ENCODE results near the gene SHH. TPM values are rescaled to one million over a fixed set of nuclear protein-coding genes. Genes with fewer than 3 reads are reported as not detected.

SHH gene
- total RNA-seq, 3 donors from 2014 or later (not counting 1 experiment from before 2014, with no cell fraction given), result not detected

DNA sequence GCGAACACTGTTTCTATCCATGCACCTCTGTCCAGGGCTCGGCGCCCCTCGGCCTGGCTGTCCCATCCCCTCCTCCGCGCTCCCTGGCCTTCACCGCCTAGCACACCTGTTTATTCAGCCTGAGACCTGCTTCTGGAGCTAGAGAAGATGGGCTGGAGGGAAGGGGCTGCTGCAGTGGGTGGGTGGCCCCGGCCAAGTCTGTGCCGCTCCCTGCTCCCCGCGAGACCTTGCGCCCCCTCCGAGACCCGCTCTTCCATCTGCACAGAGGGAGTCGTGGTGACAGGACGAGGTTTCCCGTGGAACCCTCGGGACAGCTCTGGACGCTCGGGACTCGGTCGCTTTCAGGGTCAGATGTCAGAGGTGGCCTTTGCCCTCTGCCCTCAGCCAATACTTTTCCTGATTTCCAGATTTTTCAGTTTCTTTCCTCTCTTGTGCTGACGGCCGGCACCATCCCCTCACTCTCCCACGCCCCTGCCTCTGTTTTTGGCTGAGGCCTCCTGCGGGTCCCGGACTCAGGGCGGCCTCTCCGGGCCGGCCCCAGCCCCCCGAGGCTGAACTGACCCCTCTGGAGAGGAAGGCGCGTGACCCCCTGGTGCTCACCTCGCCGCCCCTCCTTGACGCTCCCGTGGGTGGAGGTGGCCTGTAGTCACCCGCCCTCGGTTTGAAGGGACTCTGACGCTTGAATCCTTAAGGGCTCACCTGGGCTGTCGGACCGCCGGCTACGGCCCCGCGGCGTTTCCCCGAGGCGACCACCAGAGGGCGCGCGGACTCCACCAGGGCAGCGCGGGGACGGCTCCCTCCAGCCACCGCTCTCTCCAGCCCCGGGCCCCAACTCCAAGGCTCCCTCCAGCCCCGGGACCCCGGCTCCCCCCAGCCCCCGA lies 15.6 kb downstream of the SHH start:
- no peaks in the 10 kb centered on the region for H3K9me3 ChIP-seq (ENCODE audit: control insufficient read depth, insufficient read depth, low read length)
- 33% methylated on average over 60 of the region's 60 CpGs for WGBS (ENCODE audit: insufficient coverage)
- no peak overlapping the region for H3K4me3 ChIP-seq (ENCODE audit: low read length)
- peak; percentile 63 to 95 (median 72) for ATAC-seq
- no peak overlapping the region for H3K27ac ChIP-seq (ENCODE audit: low read length)
- peak; percentile 64 to 72 for DNase-seq
- intact Hi-C loops (cut with micrococcal nuclease), result loop anchor here (10.0 kb wide), 1 partner anchor 1028 kb away; no protein-coding TSS in a partner anchor
- H3K4me1 Mint-ChIP-seq, result peaks cover 0 to 7% of the 10 kb centered on the region in 2 donors
- no peaks in the 10 kb centered on the region for H3K36me3 Mint-ChIP-seq
- no peak overlapping the region for H3K27ac Mint-ChIP-seq
- H3K4me3 Mint-ChIP-seq, result no peak overlapping the region
- peaks cover 21 to 34% of the 10 kb centered on the region in 2 donors for H3K27me3 Mint-ChIP-seq (ENCODE audit: low read depth in 2 of 2)
- H3K27me3 ChIP-seq (ENCODE audit: control insufficient read depth, insufficient read depth, low read length), result peaks cover 2% of the 10 kb centered on the region
- H3K36me3 ChIP-seq (ENCODE audit: control insufficient read depth, insufficient read depth, low read length), result no peaks in the 10 kb centered on the region
- TF ChIP-seq, protein P1, sequence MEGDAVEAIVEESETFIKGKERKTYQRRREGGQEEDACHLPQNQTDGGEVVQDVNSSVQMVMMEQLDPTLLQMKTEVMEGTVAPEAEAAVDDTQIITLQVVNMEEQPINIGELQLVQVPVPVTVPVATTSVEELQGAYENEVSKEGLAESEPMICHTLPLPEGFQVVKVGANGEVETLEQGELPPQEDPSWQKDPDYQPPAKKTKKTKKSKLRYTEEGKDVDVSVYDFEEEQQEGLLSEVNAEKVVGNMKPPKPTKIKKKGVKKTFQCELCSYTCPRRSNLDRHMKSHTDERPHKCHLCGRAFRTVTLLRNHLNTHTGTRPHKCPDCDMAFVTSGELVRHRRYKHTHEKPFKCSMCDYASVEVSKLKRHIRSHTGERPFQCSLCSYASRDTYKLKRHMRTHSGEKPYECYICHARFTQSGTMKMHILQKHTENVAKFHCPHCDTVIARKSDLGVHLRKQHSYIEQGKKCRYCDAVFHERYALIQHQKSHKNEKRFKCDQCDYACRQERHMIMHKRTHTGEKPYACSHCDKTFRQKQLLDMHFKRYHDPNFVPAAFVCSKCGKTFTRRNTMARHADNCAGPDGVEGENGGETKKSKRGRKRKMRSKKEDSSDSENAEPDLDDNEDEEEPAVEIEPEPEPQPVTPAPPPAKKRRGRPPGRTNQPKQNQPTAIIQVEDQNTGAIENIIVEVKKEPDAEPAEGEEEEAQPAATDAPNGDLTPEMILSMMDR (IDR thresholded peaks at IDR 0.05), result peak; percentile 90
- no peaks in the 10 kb centered on the region for H3K9me3 Mint-ChIP-seq
- H3K4me1 ChIP-seq (ENCODE audit: control insufficient read depth, insufficient read depth, low read length), result peaks cover 7% of the 10 kb centered on the region

DNA sequence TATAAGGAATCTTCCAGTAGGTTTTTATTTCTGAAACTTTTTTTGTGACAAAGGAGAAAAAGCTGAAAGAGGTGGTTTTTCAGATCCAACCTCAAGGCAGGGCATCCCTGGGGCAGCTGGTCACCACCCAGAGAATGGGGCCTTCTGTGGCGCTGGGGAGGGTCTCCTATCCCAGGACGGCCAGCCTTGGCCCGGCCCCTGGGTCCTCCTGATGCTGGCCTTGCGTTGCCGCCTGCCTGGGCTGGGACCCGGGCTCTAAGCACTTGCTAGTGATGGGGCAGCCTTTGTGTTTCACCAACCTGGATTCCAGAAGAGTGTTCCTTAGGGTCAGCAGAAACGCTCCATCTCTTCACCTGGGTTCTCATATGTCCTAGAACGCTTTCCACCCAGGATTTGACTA lies 16.3 kb downstream of the SHH start:
- peaks cover 7% of the 10 kb centered on the region for H3K4me1 ChIP-seq (ENCODE audit: control insufficient read depth, insufficient read depth, low read length)
- Mint-ChIP-seq H3K4me3 (no peak overlapping the region), H3K27me3 (ENCODE audit: low read depth in 2 of 2) (peaks cover 16 to 28% of the 10 kb centered on the region in 2 donors), H3K36me3 (no peaks in the 10 kb centered on the region), H3K4me1 (peaks cover 0 to 7% of the 10 kb centered on the region in 2 donors), H3K27ac (no peak overlapping the region), H3K9me3 (no peaks in the 10 kb centered on the region)
- H3K27me3 ChIP-seq (ENCODE audit: control insufficient read depth, insufficient read depth, low read length), result peaks cover 2% of the 10 kb centered on the region
- TF ChIP-seq, protein P1 (IDR thresholded peaks at IDR 0.05), result no peak
- H3K36me3 ChIP-seq (ENCODE audit: control insufficient read depth, insufficient read depth, low read length), result no peaks in the 10 kb centered on the region
- DNase-seq (no peak), ATAC-seq (no peak)
- no peak overlapping the region for H3K4me3 ChIP-seq (ENCODE audit: low read length)
- no peak overlapping the region for H3K27ac ChIP-seq (ENCODE audit: low read length)
- whole genome bisulfite sequencing (ENCODE audit: insufficient coverage), result 82% methylated on average over 8 of the region's 8 CpGs
- intact Hi-C loops (cut with micrococcal nuclease), result loop anchor here (10.0 kb wide), 1 partner anchor 1029 kb away; no protein-coding TSS in a partner anchor
- H3K9me3 ChIP-seq (ENCODE audit: control insufficient read depth, insufficient read depth, low read length), result no peaks in the 10 kb centered on the region

- TF ChIP-seq, protein P1 (IDR thresholded peaks at IDR 0.05), result no peak
- H3K4me3 Mint-ChIP-seq, result no peak overlapping the region
- Histone ChIP-seq H3K27ac (ENCODE audit: low read length) (no peak overlapping the region), H3K9me3 (ENCODE audit: control insufficient read depth, insufficient read depth, low read length) (no peaks in the 10 kb centered on the region), H3K27me3 (ENCODE audit: control insufficient read depth, insufficient read depth, low read length) (peaks cover 2% of the 10 kb centered on the region), H3K4me3 (ENCODE audit: low read length) (no peak overlapping the region), H3K4me1 (ENCODE audit: control insufficient read depth, insufficient read depth, low read length) (peaks cover 7% of the 10 kb centered on the region), H3K36me3 (ENCODE audit: control insufficient read depth, insufficient read depth, low read length) (no peaks in the 10 kb centered on the region)
- no peak overlapping the region for H3K27ac Mint-ChIP-seq
- H3K9me3 Mint-ChIP-seq, result no peaks in the 10 kb centered on the region
- no peak for ATAC-seq
- no peak for DNase-seq
- WGBS (ENCODE audit: insufficient coverage), result 89% methylated on average over 7 of the region's 7 CpGs
- H3K36me3 Mint-ChIP-seq, result no peaks in the 10 kb centered on the region
- H3K27me3 Mint-ChIP-seq (ENCODE audit: low read depth in 2 of 2), result peaks cover 12 to 22% of the 10 kb centered on the region in 2 donors
- intact Hi-C loops (cut with micrococcal nuclease), result loop anchor here (10.0 kb wide), 1 partner anchor 1029 kb away; no protein-coding TSS in a partner anchor
- peaks cover 0 to 7% of the 10 kb centered on the region in 2 donors for H3K4me1 Mint-ChIP-seq
Measured at GRCh38 chr7:155795401-155795800, 16.9 kb downstream of the SHH start.

Measured in natural killer cell (primary cell).